Muscle of leg (tissue), 11 donors: ENCODE measurements around the gene SNRNP40. TPM values are rescaled to one million over a fixed set of nuclear protein-coding genes. Genes with fewer than 3 reads are reported as not detected.
A peak's percentile ranks its signal among the peaks of the same experiment; 100 is the strongest.

Experiments used
- DNase-seq: peaks from one replicate; pipeline ENCODE4 v3.0.0; 2013
- H3K27ac ChIP-seq: one replicate; pipeline ENCODE4 v1.5.1; 2013; ENCODE audit warnings: mild to moderate bottlenecking, low read length, control low read depth
- H3K27me3 ChIP-seq: one replicate; pipeline ENCODE4 v1.6.1; 2013; ENCODE audit warnings: low read length; ENCODE audit not compliant: control insufficient read depth, insufficient read depth
- H3K36me3 ChIP-seq: one replicate; pipeline ENCODE4 v1.6.1; 2013; ENCODE audit warnings: low read length; ENCODE audit not compliant: control insufficient read depth, insufficient read depth
- H3K4me1 ChIP-seq: one replicate; pipeline ENCODE4 v1.6.1; 2013; ENCODE audit warnings: low read length; ENCODE audit not compliant: control insufficient read depth, insufficient read depth
- H3K4me3 ChIP-seq: one replicate; pipeline ENCODE4 v1.5.1; 2013; ENCODE audit warnings: low read length, control low read depth
- H3K9me3 ChIP-seq: replicated peaks from 2 replicates; pipeline ENCODE4 v1.6.1; 2013; ENCODE audit warnings: low read depth, low read length; ENCODE audit not compliant: control insufficient read depth
- WGBS: methylation state at CpG from one replicate; pipeline ENCODE4 v1.1.5; 2013; ENCODE audit warnings: missing lambda C conversion rate; ENCODE audit not compliant: insufficient coverage; 5-methylcytosine and 5-hydroxymethylcytosine counted together
- polyA plus RNA-seq, 8 donors: library from polyadenylated mRNA; unstranded; fragments of 120-200 nt; gene quantifications; one replicate each; pipeline versions ENCODE4 v1.2.1 to v1.2.3, GENCODE V29; 2013; ENCODE audit warnings: inconsistent platforms in 1 of 8, low replicate concordance in 1 of 8; ENCODE audit not compliant: insufficient read length in 8 of 8, insufficient read depth in 1 of 8
- total RNA-seq: library from RNA; stranded (reverse); fragments of 120-200 nt; gene quantifications from one replicate; pipeline ENCODE4 v1.2.4, GENCODE V29; 2013

SNRNP40 gene
- total and polyA plus RNA-seq, 9 donors: 34.8 to 54.9 (median 40.9) TPM

- Histone ChIP-seq H3K4me1 (peaks cover 1% of the 10 kb centered on the region), H3K27ac (no peak overlapping the region), H3K27me3 (peaks cover 5% of the 10 kb centered on the region), H3K36me3 (no peaks in the 10 kb centered on the region), H3K9me3 (no peaks in the 10 kb centered on the region), H3K4me3 (no peak overlapping the region)
- no peak for DNase-seq
- WGBS: 65% methylated on average over 5 of the region's 6 CpGs
These were observed 75.5 kb downstream of the SNRNP40 start for GRCh38 chr1:31221072-31221471.

- H3K27me3 ChIP-seq: peaks cover 5% of the 10 kb centered on the region
- H3K36me3 ChIP-seq: no peaks in the 10 kb centered on the region
- DNase-seq: no peak
- WGBS: 83% methylated on average over 6 of the region's 6 CpGs
- H3K4me3 ChIP-seq: no peak overlapping the region
- no peak overlapping the region for H3K27ac ChIP-seq
- no peaks in the 10 kb centered on the region for H3K9me3 ChIP-seq
- H3K4me1 ChIP-seq: peaks cover 4% of the 10 kb centered on the region
These were observed 77.1 kb downstream of the SNRNP40 start for GRCh38 chr1:31219489-31219888.

GRCh38 chr1:31218705-31219104 lies 77.9 kb downstream of the SNRNP40 start:
- Histone ChIP-seq H3K27me3 (no peaks in the 10 kb centered on the region), H3K27ac (no peak overlapping the region)
- WGBS: 65% methylated on average over 7 of the region's 8 CpGs

GRCh38 chr1:31216016-31216415 lies 80.6 kb downstream of the SNRNP40 start:
- WGBS: 20% methylated on average over 5 of the region's 10 CpGs
- Histone ChIP-seq H3K4me1 (peaks cover 4% of the 10 kb centered on the region), H3K36me3 (no peaks in the 10 kb centered on the region), H3K27me3 (no peaks in the 10 kb centered on the region), H3K4me3 (no peak overlapping the region), H3K27ac (no peak overlapping the region), H3K9me3 (no peaks in the 10 kb centered on the region)
- peak; percentile 80 for DNase-seq

More at GRCh38 chr1:31218705-31219104, 77.9 kb downstream of the SNRNP40 start:
- Histone ChIP-seq H3K4me1 (peaks cover 4% of the 10 kb centered on the region), H3K4me3 (no peak overlapping the region), H3K9me3 (no peaks in the 10 kb centered on the region), H3K36me3 (no peaks in the 10 kb centered on the region)
- DNase-seq: no peak

GRCh38 chr1:31215065-31215570 lies 81.5 kb downstream of the SNRNP40 start:
- DNase-seq: peak; percentile 32
- Histone ChIP-seq H3K27ac (no peak overlapping the region), H3K36me3 (no peaks in the 10 kb centered on the region), H3K4me1 (peaks cover 4% of the 10 kb centered on the region), H3K27me3 (no peaks in the 10 kb centered on the region), H3K4me3 (no peak overlapping the region), H3K9me3 (no peaks in the 10 kb centered on the region)
- 23% methylated on average over 8 of the region's 11 CpGs for WGBS

GRCh38 chr1:31214316-31215064 lies 82.1 kb downstream of the SNRNP40 start:
- no peak for DNase-seq
- Histone ChIP-seq H3K9me3 (no peaks in the 10 kb centered on the region), H3K36me3 (no peaks in the 10 kb centered on the region), H3K27ac (no peak overlapping the region), H3K27me3 (no peaks in the 10 kb centered on the region), H3K4me1 (peaks cover 4% of the 10 kb centered on the region), H3K4me3 (no peak overlapping the region)
- 40% methylated on average over 12 of the region's 12 CpGs for WGBS

Other genes with a start within 250 kb of the SNRNP40 start
- 39.3 TPM for gene PUM1, start 231.1 kb downstream of the SNRNP40 start, total RNA-seq
- gene PUM1, start 231.1 kb downstream of the SNRNP40 start, polyA plus RNA-seq: 10 to 100 TPM; 39.4 to 62.5 (median 55.2) TPM
- gene NKAIN1, start 56.9 kb downstream of the SNRNP40 start, total RNA-seq: 1.3 TPM
- gene NKAIN1, start 56.9 kb downstream of the SNRNP40 start, polyA plus RNA-seq: 1 to 10 TPM; 1.1 to 2.6 (median 2.0) TPM
- 27.3 TPM for gene ZCCHC17, start 244 bp upstream of the SNRNP40 start, total RNA-seq
- 10 to 100 TPM; 25.4 to 36.8 (median 27.6) TPM for gene ZCCHC17, start 244 bp upstream of the SNRNP40 start, polyA plus RNA-seq
- gene FABP3, start 76.3 kb upstream of the SNRNP40 start, total RNA-seq: 169 TPM
- gene FABP3, start 76.3 kb upstream of the SNRNP40 start, polyA plus RNA-seq: 100 to 1,000 TPM; 101 to 195 (median 150) TPM
- gene SERINC2, start 116.4 kb upstream of the SNRNP40 start, total RNA-seq: 4.0 TPM
- 10 to 100 TPM; 27.4 to 49.0 (median 36.1) TPM for gene SERINC2, start 116.4 kb upstream of the SNRNP40 start, polyA plus RNA-seq